Immature natural killer cell (primary cell): ENCODE results near the gene GPC1. TPM values are rescaled to one million over a fixed set of nuclear protein-coding genes. Genes with fewer than 3 reads are reported as not detected.

Experiments
- DNase-seq, 3 donors: peaks; one replicate each; pipeline ENCODE4 v3.0.0; 2022; ENCODE audit warnings: mixed read lengths in 1 of 3
- H3K27ac Mint-ChIP-seq, 6 donors: one replicate each; pipeline ENCODE4 v1.8.0; 2020; ENCODE audit warnings: mixed read lengths in 6 of 6, mild to moderate bottlenecking in 5 of 6, inconsistent platforms in 4 of 6, moderate library complexity in 3 of 6
- H3K27me3 Mint-ChIP-seq, 3 donors: one replicate each; pipeline ENCODE4 v1.8.0; 2020 to 2021; ENCODE audit warnings: low read depth in 3 of 3, mild to moderate bottlenecking in 3 of 3, mixed read lengths in 3 of 3, moderate library complexity in 3 of 3, inconsistent platforms in 1 of 3
- H3K36me3 Mint-ChIP-seq, 3 donors: one replicate each; pipeline ENCODE4 v1.8.0; 2020; ENCODE audit warnings: mixed read lengths in 3 of 3, inconsistent platforms in 2 of 3, mild to moderate bottlenecking in 2 of 3
- H3K4me1 Mint-ChIP-seq, 2 donors: one replicate each; pipeline ENCODE4 v1.8.0; 2020; ENCODE audit warnings: inconsistent platforms in 2 of 2, mild to moderate bottlenecking in 2 of 2, mixed read lengths in 2 of 2, moderate library complexity in 1 of 2
- H3K4me3 Mint-ChIP-seq, 5 donors: one replicate each; pipeline ENCODE4 v1.8.0; 2020; ENCODE audit warnings: mild to moderate bottlenecking in 5 of 5, mixed read lengths in 5 of 5, inconsistent platforms in 3 of 5, moderate library complexity in 3 of 5
- H3K9me3 Mint-ChIP-seq, 6 donors: one replicate each; pipeline ENCODE4 v1.8.0; 2020; ENCODE audit warnings: mild to moderate bottlenecking in 6 of 6, mixed read lengths in 6 of 6, inconsistent platforms in 4 of 6, moderate library complexity in 3 of 6
- polyA plus RNA-seq, 3 donors: library from polyadenylated mRNA; unstranded; fragments of 300-500 nt; fragmentation: Illumina TruSeq; gene quantifications; one replicate each; pipeline ENCODE4 v1.2.3, GENCODE V29; 2021

The GPC1 gene
- polyA plus RNA-seq, 3 donors from 2014 or later = not detected

- Mint-ChIP-seq H3K4me1 (no peaks in the 10 kb centered on the region), H3K27ac (no peak overlapping the region), H3K9me3 (no peaks in the 10 kb centered on the region), H3K27me3 (peaks cover 0 to 8% (median 0%) of the 10 kb centered on the region in 3 donors), H3K4me3 (no peak overlapping the region), H3K36me3 (no peaks in the 10 kb centered on the region)
- no peak for DNase-seq
Measured at GRCh38 chr2:240412975-240413812, 22.3 kb upstream of the GPC1 start.

- Mint-ChIP-seq H3K4me1 (no peaks in the 10 kb centered on the region), H3K36me3 (no peaks in the 10 kb centered on the region), H3K27ac (no peak overlapping the region), H3K4me3 (no peak overlapping the region), H3K27me3 (peaks cover 0 to 8% (median 0%) of the 10 kb centered on the region in 3 donors), H3K9me3 (no peaks in the 10 kb centered on the region)
- DNase-seq = no peak
Measured at GRCh38 chr2:240413813-240414429, 21.5 kb upstream of the GPC1 start.

- no peaks in the 10 kb centered on the region for H3K4me1 Mint-ChIP-seq
- H3K27me3 Mint-ChIP-seq = peaks cover 0 to 2% (median 0%) of the 10 kb centered on the region in 3 donors
- no peaks in the 10 kb centered on the region for H3K36me3 Mint-ChIP-seq
- no peak overlapping the region for H3K27ac Mint-ChIP-seq
- H3K4me3 Mint-ChIP-seq = no peak overlapping the region
- H3K9me3 Mint-ChIP-seq = peaks cover 0 to under 1% (median 0%) of the 10 kb centered on the region in 6 donors
- DNase-seq = no peak
Measured at GRCh38 chr2:240416821-240417220, 18.6 kb upstream of the GPC1 start.

GRCh38 chr2:240418311-240418710, 17.2 kb upstream of the GPC1 start:
- Mint-ChIP-seq H3K4me1 (no peaks in the 10 kb centered on the region), H3K36me3 (peaks cover 0 to 3% (median 0%) of the 10 kb centered on the region in 3 donors), H3K27me3 (peaks cover 0 to 2% (median 0%) of the 10 kb centered on the region in 3 donors), H3K27ac (no peak overlapping the region), H3K4me3 (no peak overlapping the region), H3K9me3 (peaks cover 0 to 10% (median 3%) of the 10 kb centered on the region in 6 donors)
- no peak for DNase-seq

- H3K27me3 Mint-ChIP-seq = peaks cover 0 to 2% (median 0%) of the 10 kb centered on the region in 3 donors
- no peak for DNase-seq
- no peaks in the 10 kb centered on the region for H3K4me1 Mint-ChIP-seq
- peaks cover 0 to 3% (median 0%) of the 10 kb centered on the region in 3 donors for H3K36me3 Mint-ChIP-seq
- no peak overlapping the region for H3K27ac Mint-ChIP-seq
- H3K4me3 Mint-ChIP-seq = no peak overlapping the region
- peaks cover 0 to 10% (median 3%) of the 10 kb centered on the region in 6 donors for H3K9me3 Mint-ChIP-seq
Measured at GRCh38 chr2:240419271-240419670, 16.2 kb upstream of the GPC1 start.

- Mint-ChIP-seq H3K27ac (no peak overlapping the region), H3K9me3 (peaks cover 0 to 10% (median 3%) of the 10 kb centered on the region in 6 donors), H3K4me1 (no peaks in the 10 kb centered on the region), H3K27me3 (no peaks in the 10 kb centered on the region), H3K36me3 (peaks cover 0 to 3% (median 0%) of the 10 kb centered on the region in 3 donors), H3K4me3 (no peak overlapping the region)
- no peak for DNase-seq
Measured at GRCh38 chr2:240419723-240420122, 15.7 kb upstream of the GPC1 start.

- no peak overlapping the region for H3K4me3 Mint-ChIP-seq
- DNase-seq = no peak
- no peaks in the 10 kb centered on the region for H3K27me3 Mint-ChIP-seq
- no peaks in the 10 kb centered on the region for H3K4me1 Mint-ChIP-seq
- H3K36me3 Mint-ChIP-seq = peaks cover 0 to 3% (median 0%) of the 10 kb centered on the region in 3 donors
- peaks cover 0 to 10% (median 3%) of the 10 kb centered on the region in 6 donors for H3K9me3 Mint-ChIP-seq
- H3K27ac Mint-ChIP-seq = no peak overlapping the region
Measured at GRCh38 chr2:240420206-240421104, 15.0 kb upstream of the GPC1 start.

GRCh38 chr2:240421381-240421780, 14.1 kb upstream of the GPC1 start:
- no peak overlapping the region for H3K4me3 Mint-ChIP-seq
- no peak overlapping the region for H3K27ac Mint-ChIP-seq
- H3K4me1 Mint-ChIP-seq = no peaks in the 10 kb centered on the region
- peaks cover 0 to 10% (median 3%) of the 10 kb centered on the region in 6 donors for H3K9me3 Mint-ChIP-seq
- H3K36me3 Mint-ChIP-seq = peaks cover 0 to 3% (median 0%) of the 10 kb centered on the region in 3 donors
- DNase-seq = no peak
- H3K27me3 Mint-ChIP-seq = peaks cover 0 to under 1% (median 0%) of the 10 kb centered on the region in 3 donors

GRCh38 chr2:240422658-240423329, 12.7 kb upstream of the GPC1 start:
- Mint-ChIP-seq H3K36me3 (peaks cover 0 to 3% (median 0%) of the 10 kb centered on the region in 3 donors), H3K4me3 (no peak overlapping the region), H3K27ac (no peak overlapping the region), H3K27me3 (peaks cover 0 to 4% (median 0%) of the 10 kb centered on the region in 3 donors), H3K9me3 (peaks cover 0 to 10% (median 3%) of the 10 kb centered on the region in 6 donors), H3K4me1 (no peaks in the 10 kb centered on the region)
- DNase-seq = no peak

GRCh38 chr2:240423788-240424191, 11.7 kb upstream of the GPC1 start:
- Mint-ChIP-seq H3K27ac (no peak overlapping the region), H3K36me3 (peaks cover 0 to 3% (median 0%) of the 10 kb centered on the region in 3 donors), H3K9me3 (peaks cover 0 to 10% (median 3%) of the 10 kb centered on the region in 6 donors), H3K4me1 (no peaks in the 10 kb centered on the region), H3K27me3 (peaks cover 0 to 4% (median 0%) of the 10 kb centered on the region in 3 donors), H3K4me3 (no peak overlapping the region)
- DNase-seq = no peak

GRCh38 chr2:240424341-240425235, 10.9 kb upstream of the GPC1 start:
- H3K4me3 Mint-ChIP-seq = no peak overlapping the region
- peaks cover 0 to 4% (median 0%) of the 10 kb centered on the region in 3 donors for H3K27me3 Mint-ChIP-seq
- no peak for DNase-seq
- H3K9me3 Mint-ChIP-seq = peaks cover 0 to 10% (median 3%) of the 10 kb centered on the region in 6 donors
- no peaks in the 10 kb centered on the region for H3K4me1 Mint-ChIP-seq
- H3K27ac Mint-ChIP-seq = no peak overlapping the region
- peaks cover 0 to 3% (median 0%) of the 10 kb centered on the region in 3 donors for H3K36me3 Mint-ChIP-seq

GRCh38 chr2:240425236-240425615, 10.2 kb upstream of the GPC1 start:
- Mint-ChIP-seq H3K27me3 (peaks cover 0 to 4% (median 0%) of the 10 kb centered on the region in 3 donors), H3K27ac (no peak overlapping the region), H3K4me1 (no peaks in the 10 kb centered on the region), H3K36me3 (peaks cover 0 to 3% (median 0%) of the 10 kb centered on the region in 3 donors), H3K9me3 (peaks cover 0 to 10% (median 3%) of the 10 kb centered on the region in 6 donors), H3K4me3 (no peak overlapping the region)
- no peak for DNase-seq
